Activated CD4-positive, alpha-beta T cell treated with anti-CD3 and anti-CD28 coated beads, Interleukin-2, Interleukin-4, amounts not matched to agents 100 ng/mL and 50 ng/mL, durations not matched to agents 16 hours and 8 hours (primary cell): Measurements from ENCODE around the gene EFNA1.
"Not testable (repeated sequence)": the region's sequence is repeated elsewhere in the genome, so short reads cannot be mapped to it uniquely, and the experiment has no call there.

Source experiments
- DNase-seq: peaks from one replicate; pipeline ENCODE4 v3.0.0-alpha.2; 2020; ENCODE audit warnings: low spot score

EFNA1 gene

GRCh38 chr1:155092641-155093040 is 35.0 kb upstream of the EFNA1 start:
- DNase-seq, result no peak

DNA sequence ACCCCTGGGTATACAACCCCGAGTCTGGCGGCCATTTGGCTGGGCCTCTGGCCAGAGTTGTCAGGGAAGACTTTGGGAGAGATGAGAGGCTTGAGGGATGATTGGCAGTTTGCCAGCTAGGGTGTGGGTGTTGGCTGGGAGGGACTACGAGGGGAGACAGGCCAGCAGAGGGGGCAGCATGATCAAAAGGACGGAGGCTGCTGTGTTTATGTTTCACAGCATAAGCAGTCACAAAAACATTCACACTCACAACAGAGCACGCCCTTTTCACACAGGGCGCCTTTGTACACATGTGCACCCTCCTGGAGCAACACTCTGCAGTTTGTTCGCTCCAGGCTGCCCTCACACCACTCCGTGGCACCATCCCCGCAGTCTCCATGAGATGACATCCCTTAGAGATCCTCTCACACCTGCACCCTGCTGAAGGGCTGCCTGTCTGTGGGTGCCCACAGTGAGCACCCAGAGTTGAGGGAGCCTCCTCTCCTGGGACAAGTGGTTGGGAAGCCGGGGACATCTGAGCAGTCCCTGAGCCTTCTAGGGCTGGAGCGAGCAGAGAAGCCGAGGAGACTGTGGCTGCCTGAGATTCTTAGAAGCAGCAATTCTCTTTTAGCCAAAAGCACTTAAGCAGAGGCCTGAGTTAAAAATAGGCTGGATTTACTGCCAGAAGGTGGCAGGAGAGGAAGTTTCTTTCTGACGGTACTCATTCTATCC is 33.6 kb upstream of the EFNA1 start:
- DNase-seq, result no peak

DNA sequence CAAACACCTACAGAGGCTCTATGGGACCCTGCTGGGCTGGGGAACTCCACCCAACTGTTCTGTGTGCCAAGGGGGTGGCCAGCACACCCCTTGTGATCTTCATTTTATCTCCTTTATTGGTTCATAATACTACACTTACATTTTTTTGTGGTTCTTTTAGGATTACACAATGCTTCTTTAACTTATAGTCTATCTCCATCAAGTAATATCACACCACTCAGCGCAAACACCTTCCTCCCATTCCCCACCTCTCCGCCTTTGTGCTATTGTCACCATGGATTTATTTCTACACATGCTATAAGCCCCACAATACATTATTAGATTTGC is 33.1 kb upstream of the EFNA1 start:
- DNase-seq, result no peak

GRCh38 chr1:155099331-155099730 is 28.3 kb upstream of the EFNA1 start:
- DNase-seq, result no peak

GRCh38 chr1:155103325-155103724 is 24.4 kb upstream of the EFNA1 start:
- DNase-seq, result no peak

DNA sequence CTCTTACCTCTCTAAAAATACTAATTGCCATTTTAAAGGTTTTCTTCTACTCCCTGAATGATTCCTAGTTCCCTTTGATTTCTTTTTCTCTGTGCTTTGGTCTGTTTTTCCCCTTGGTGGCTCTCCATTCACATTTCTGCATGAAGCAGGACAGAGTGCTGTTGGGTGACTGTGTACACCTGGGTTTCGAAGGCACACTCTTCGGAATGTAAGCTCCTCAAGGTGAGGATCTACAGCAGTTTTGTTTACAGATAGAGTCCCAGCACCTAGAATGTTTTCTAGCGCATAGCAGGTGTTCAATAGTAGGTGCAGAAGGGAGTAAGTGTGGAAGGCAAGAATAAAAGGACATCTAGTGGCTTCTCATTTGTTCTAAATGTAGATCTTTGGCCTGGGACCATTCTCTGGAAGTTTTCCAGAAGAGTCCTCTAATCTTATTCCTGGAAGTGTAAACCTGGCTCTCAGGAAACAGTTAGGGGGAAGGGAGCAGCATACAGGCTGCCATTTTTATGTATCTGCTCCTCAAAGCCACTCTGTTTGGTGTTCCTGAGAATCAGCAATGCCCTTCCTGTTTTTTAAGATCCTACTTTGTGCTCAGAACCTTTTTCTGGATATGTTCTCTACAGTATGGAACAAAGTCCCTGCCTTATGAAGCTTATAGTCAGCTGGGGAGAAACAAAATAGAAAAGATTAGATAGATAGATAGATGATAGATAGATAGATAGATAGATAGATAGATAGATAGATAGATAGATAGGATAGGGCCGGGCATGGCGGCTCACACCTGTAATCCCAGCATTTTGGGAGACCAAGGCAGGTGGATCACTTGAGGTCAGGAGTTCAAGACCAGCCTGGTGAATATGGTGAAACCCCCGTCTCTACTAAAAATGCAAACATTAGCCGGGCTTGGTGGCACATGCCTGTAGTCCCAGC is 22.8 kb upstream of the EFNA1 start:
- no peak for DNase-seq

GRCh38 chr1:155105604-155106011 is 22.1 kb upstream of the EFNA1 start:
- DNase-seq, result no peak

GRCh38 chr1:155106862-155107261 is 20.8 kb upstream of the EFNA1 start:
- no peak for DNase-seq

DNA sequence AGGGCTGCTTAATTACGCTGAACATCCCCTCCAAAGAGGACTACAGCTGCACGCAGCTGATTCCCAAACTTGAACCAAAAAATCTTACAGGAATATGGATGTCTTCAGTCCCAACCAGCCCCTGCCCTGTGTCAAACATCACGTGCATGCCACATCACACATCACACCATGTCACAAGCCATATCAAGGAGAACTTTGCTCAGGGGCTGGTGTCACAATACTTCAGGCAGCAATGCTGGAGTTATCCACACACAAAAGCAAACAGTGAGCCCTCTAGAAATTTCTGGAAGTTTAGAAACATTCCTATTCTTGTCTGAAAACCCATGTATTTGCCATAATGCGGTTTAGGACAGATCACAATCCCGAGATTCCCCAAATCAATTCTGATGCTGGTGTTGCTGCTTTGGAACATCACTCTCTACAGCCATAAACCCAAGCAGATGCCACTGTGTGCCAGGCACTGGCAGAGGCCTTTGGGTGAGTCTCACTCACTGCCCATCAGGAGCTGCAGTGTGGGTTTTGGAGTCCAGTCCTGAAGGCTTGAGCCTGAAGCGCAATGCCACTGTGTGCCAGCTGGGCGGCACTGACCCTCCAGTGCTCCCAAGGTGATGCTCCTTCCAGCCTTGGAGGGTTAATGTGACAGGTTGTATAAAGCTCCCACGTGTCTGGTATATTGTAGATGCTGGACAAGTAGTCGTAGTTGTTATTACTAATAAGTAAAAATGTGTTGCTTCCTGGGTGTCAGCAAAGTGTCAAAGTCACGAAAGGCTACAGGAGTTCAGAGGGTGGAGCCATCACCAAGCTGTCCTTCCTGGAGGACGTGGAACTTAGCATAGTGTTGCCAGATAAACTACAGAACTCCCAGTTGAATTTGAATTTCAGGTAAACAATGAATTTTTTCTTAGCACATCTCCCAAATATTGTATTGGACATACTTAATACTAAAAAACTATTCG is 20.1 kb upstream of the EFNA1 start:
- DNase-seq, result no peak

DNA sequence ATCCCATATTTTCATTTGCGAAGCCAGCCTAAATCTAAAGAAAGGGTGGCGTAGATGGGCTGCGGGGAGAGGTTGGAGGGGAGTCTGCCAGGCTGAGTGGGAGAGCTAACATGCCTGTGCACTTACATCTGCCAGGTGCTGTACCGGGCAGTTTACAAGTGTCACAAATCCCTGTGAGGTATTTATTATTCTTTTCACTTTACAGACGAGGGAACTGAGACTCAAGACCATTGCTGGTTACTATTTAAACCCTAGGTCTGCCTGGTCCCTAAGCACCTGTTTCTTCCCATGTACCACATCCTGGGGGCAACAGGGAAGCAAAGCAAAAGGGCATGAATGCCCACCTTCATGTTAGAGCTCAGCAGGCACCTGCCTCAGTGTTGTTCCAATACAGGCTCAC is 19.4 kb upstream of the EFNA1 start:
- DNase-seq, result no peak

- DNase-seq, result no peak
Observed at GRCh38 chr1:155110381-155110780, 17.3 kb upstream of the EFNA1 start.

- no peak for DNase-seq
Observed at GRCh38 chr1:155110826-155111225, 16.9 kb upstream of the EFNA1 start.

DNA sequence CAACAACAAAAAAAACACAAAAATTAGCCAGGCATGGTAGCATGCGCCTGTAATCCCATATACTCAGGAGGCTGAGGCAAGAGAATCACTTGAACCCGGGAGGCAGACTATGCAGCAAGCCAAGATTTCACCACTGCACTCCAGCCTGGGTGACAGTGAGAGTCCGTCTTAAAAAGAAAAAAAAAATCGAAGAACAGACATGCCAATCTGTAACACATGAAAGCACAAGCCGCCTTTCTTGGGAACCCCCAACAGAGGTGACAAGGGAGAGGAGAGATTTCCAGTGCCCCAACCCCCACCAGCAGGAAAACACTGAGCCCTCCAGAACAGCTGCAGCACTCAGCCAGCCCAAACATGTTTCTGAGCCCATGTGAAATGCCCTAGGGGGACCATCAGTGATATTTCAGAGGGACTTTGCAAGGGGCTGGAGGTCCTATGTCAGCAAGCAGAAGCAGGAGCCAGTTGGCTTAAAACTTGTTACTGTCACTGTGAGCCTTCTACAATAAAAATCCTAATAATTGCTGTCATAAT is 14.2 kb upstream of the EFNA1 start:
- no peak for DNase-seq

- DNase-seq, result no peak
Observed at GRCh38 chr1:155116113-155116764, 11.4 kb upstream of the EFNA1 start.

- no peak for DNase-seq
Observed at GRCh38 chr1:155117610-155118009, 10.1 kb upstream of the EFNA1 start.

DNA sequence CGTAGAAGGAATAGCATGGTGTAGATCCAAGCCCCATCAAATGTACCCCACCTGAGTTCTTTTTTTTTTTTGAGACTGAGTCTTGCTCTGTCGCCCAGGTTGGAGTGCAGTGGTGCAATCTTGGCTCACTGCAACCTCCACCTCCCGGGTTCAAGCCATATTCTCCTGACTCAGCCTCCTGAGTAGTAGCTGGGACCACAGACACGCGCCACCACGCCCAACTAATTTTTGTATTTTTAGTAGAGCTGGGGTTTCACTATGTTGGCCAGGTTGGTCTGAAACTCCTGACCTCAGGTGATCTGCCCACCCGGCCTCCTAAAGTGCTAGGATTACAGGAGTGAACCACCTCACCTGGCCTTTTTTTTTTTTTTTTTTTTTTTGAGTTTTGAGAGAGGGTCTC is 9.6 kb upstream of the EFNA1 start:
- DNase-seq, result not testable (repeated sequence)

- DNase-seq, result no peak
Observed at GRCh38 chr1:155120253-155120652, 7.4 kb upstream of the EFNA1 start.

DNA sequence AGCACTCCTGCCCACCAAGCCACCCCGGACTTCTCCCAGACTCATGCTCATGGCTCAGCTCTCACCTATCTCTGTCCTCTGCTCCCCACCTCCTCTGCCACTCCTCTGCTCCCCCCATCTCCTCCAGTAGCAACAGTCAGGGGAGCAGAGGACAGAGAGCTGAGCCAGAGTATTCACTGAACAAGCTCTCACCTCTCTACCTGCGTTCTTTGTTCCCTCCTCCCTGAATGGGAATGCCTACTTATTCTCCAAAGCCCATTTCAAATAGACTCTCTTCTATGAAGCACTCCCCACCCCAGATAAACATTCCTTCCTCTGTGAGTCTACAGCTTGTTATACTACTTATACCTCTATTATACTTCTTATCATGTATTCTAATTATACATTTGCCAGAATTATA is 6.4 kb upstream of the EFNA1 start:
- DNase-seq, result no peak

GRCh38 chr1:155122308-155122707 is 5.4 kb upstream of the EFNA1 start:
- no peak for DNase-seq

- no peak for DNase-seq
Observed at GRCh38 chr1:155123801-155124200, 3.9 kb upstream of the EFNA1 start.
